GM12891 (cell line): ENCODE results near the gene FSCN2.
"Not testable (repeated sequence)": the region's sequence is repeated elsewhere in the genome, so short reads cannot be mapped to it uniquely, and the experiment has no call there.

Experiments
- DNase-seq: peaks from one replicate; pipeline ENCODE4 v3.0.0; 2011; ENCODE audit warnings: low spot score; ENCODE audit not compliant: insufficient read length
- FAIRE-seq: peaks from 2 replicates; lab custom pipeline; 2011; peaks lifted over from hg19 to GRCh38; lab: Jason Lieb, UNC
- PAX5 ChIP-seq: IDR thresholded peaks from 2 replicates; pipeline ENCODE4 v1.6.1; 2011; ENCODE audit warnings: low read length, moderate library complexity, mild to moderate bottlenecking; ENCODE audit not compliant: insufficient read depth, severe bottlenecking
- POLR2A ChIP-seq: IDR thresholded peaks from 2 replicates; pipeline ENCODE4 v1.6.1; 2011; ENCODE audit warnings: low read depth, low read length, control low read depth
- POLR2AphosphoS5 ChIP-seq: IDR thresholded peaks from 2 replicates; pipeline ENCODE4 v1.6.1; 2011; ENCODE audit warnings: low read depth, low read length, control low read depth
- POU2F2 ChIP-seq: IDR thresholded peaks from 2 replicates; pipeline ENCODE4 v1.6.1; 2011; ENCODE audit warnings: low read depth, mild to moderate bottlenecking, control low read depth, low read length, moderate library complexity
- SPI1 ChIP-seq: IDR thresholded peaks from 2 replicates; pipeline ENCODE4 v1.6.1; 2011; ENCODE audit warnings: low read depth, low read length, control low read depth
- TAF1 ChIP-seq: IDR thresholded peaks from 2 replicates; pipeline ENCODE4 v1.6.1; 2011; ENCODE audit warnings: low read depth, low read length, control low read depth

The FSCN2 gene

GRCh38 chr17:81582749-81583148 is 54.6 kb downstream of the FSCN2 start:
- DNase-seq, result no peak
- no peak for TF ChIP-seq PAX5
- no peak for TF ChIP-seq POLR2AphosphoS5
- no peak for TF ChIP-seq POLR2A
- no peak for TF ChIP-seq POU2F2
- no peak for TF ChIP-seq TAF1
- no peak for TF ChIP-seq SPI1
- FAIRE-seq, result no peak

GRCh38 chr17:81583589-81584342 is 55.6 kb downstream of the FSCN2 start:
- no peak for FAIRE-seq
- DNase-seq, result no peak
- TF ChIP-seq PAX5 (no peak), POU2F2 (no peak), SPI1 (no peak), POLR2AphosphoS5 (no peak), POLR2A (no peak), TAF1 (no peak)

- DNase-seq, FAIRE-seq: not testable (repeated sequence)
These were observed 56.6 kb downstream of the FSCN2 start for GRCh38 chr17:81584771-81585170.

GRCh38 chr17:81586096-81586495 is 57.9 kb downstream of the FSCN2 start:
- FAIRE-seq (no peak), DNase-seq (no peak)
- TF ChIP-seq PAX5 (no peak), SPI1 (no peak), POLR2AphosphoS5 (no peak), POLR2A (no peak), TAF1 (no peak), POU2F2 (no peak)
